GM10248 (cell line): Measurements from ENCODE around the gene A4GALT.

Experiments
- CTCF ChIA-PET: fragments of 300-600 bp; sonication (Branson Sonifier 250); formaldehyde crosslinking; extraction: SDS; loops from one replicate; lab custom pipeline; 2021; ENCODE audit warnings: antibody characterized with exemption; lab: Yijun Ruan, JAX
- POLR2A ChIA-PET: fragments of 350-650 bp; sonication (Branson Sonifier 250); formaldehyde crosslinking; extraction: SDS; loops from one replicate; lab custom pipeline; 2020; ENCODE audit warnings: antibody characterized with exemption; lab: Yijun Ruan, JAX
- DNase-seq: peaks from one replicate; pipeline ENCODE4 v3.0.0; 2012; ENCODE audit errors: extremely low spot score
- TF ChIP-seq, protein P1 (sequence below): IDR thresholded peaks from 2 replicates; pipeline ENCODE4 v1.5.1; 2012; ENCODE audit warnings: mild to moderate bottlenecking, low read depth; ENCODE audit errors: extremely low read depth, missing control alignments, control extremely low read depth

A4GALT gene

DNA sequence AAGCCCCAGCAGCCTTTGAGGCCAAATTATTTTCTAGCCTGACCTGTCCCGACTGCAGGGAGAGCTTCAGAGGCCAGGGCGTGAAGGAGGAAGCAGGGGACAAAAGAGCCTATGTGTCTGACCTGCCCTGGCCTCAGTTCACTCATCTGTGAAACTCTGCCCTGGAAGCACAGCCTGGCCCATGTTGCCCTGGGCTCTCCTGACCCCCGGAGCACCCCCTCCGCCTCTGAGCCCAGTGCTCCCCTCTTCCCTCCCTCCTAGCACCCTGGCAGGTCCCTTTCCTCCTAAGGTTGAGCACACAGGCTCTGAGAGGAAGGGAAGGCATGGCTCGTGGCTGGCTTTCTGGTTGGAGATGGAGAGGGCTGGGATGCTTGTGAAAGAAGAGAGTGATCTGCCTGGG, 3.4 kb upstream of the A4GALT start:
- no peak for DNase-seq
- TF ChIP-seq, protein P1, sequence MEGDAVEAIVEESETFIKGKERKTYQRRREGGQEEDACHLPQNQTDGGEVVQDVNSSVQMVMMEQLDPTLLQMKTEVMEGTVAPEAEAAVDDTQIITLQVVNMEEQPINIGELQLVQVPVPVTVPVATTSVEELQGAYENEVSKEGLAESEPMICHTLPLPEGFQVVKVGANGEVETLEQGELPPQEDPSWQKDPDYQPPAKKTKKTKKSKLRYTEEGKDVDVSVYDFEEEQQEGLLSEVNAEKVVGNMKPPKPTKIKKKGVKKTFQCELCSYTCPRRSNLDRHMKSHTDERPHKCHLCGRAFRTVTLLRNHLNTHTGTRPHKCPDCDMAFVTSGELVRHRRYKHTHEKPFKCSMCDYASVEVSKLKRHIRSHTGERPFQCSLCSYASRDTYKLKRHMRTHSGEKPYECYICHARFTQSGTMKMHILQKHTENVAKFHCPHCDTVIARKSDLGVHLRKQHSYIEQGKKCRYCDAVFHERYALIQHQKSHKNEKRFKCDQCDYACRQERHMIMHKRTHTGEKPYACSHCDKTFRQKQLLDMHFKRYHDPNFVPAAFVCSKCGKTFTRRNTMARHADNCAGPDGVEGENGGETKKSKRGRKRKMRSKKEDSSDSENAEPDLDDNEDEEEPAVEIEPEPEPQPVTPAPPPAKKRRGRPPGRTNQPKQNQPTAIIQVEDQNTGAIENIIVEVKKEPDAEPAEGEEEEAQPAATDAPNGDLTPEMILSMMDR: no peak
- CTCF ChIA-PET: no interaction called here
- POLR2A ChIA-PET: no interaction called here

- ChIA-PET CTCF (no interaction called here), POLR2A (no interaction called here)
- DNase-seq: no peak
These were observed 370 bp upstream of the A4GALT start for GRCh38 chr22:42721045-42721434.

GRCh38 chr22:42719656-42720262, 911 bp downstream of the A4GALT start:
- peak; percentile 37 for DNase-seq
- TF ChIP-seq, protein P1: no peak
- ChIA-PET POLR2A (no interaction called here), CTCF (no interaction called here)

More at GRCh38 chr22:42721045-42721434, 370 bp upstream of the A4GALT start:
- TF ChIP-seq, protein P1: no peak

- DNase-seq: peak; percentile 16
- ChIA-PET POLR2A (no interaction called here), CTCF (no interaction called here)
- TF ChIP-seq, protein P1: no peak
These were observed 1.5 kb downstream of the A4GALT start for GRCh38 chr22:42719133-42719532.

DNA sequence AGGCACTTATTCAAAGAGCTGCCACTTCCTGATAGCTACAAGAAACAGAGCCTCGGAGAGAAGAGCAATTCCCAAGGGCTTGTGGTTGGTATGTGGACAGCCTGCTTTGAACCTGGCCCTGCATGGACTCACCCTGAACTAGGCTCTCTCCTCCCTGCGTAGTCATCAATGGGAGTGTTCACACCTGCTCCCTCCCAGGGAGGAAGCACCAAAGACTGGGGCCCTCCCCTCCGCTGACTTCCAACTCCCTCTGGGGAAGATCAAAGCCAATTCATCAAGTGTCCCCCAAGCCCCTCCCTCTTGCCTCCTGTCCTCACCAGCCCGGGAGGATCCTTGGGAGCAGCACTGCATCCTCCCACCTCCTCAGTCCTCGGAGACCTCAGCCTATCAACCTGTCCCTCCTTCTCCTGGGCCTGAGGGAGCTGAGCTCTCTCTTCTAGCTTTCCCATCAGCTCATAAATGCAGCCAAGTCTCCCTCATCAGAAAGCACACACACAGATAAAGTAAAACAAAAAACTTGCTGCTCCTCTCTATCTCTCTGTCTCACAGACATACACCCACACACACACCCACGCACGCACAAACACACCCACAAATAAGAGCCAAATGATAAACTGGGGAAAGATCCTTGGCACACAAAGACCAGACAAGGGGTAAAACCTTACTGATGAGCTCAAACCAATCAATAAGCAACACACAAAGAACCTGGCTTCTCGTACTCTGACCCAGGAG, 3.3 kb downstream of the A4GALT start:
- POLR2A ChIA-PET: no interaction called here
- TF ChIP-seq, protein P1: no peak
- CTCF ChIA-PET: interaction anchor here (1.0 to 1.9 kb wide), 2 partner anchors 56 to 150 kb away, joined by 3 to 5 read pairs; no protein-coding TSS in a partner anchor
- no peak for DNase-seq

GRCh38 chr22:42716649-42717127, 4.0 kb downstream of the A4GALT start:
- ChIA-PET CTCF (interaction anchor here (1.0 to 1.9 kb wide), 2 partner anchors 55 to 151 kb away, joined by 3 to 5 read pairs; no protein-coding TSS in a partner anchor), POLR2A (no interaction called here)
- TF ChIP-seq, protein P1: no peak
- DNase-seq: peak; percentile 64
